Activated effector memory CD4-positive, alpha-beta T cell treated with anti-CD3 and anti-CD28 coated beads, Interleukin-2, amount 50 U/mL, for 16 hours (primary cell): Measurements from ENCODE around the gene DEFB113.

Experiments
- DNase-seq: peaks from one replicate; pipeline ENCODE4 v3.0.0-alpha.2; 2020

DEFB113 gene

DNA sequence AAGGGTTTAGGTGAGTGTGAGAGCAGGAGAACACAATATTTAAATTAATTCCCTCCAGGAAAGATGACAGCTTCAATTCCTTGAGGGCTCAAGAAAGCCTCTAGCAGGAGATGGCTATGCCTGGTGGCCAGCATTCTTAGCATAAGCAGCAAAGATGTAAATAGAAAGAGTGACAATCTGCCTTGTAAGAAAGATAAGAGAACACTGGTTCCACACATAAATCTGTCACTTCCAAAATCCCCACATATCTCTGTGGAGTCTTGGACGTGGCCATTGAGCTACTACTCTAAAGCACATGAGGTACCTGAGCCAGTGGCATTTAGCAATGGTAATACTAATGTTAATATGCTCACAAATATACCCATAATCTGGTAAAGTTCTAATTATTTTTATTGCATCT is 34.7 kb downstream of the DEFB113 start:
- DNase-seq, result no peak

DNA sequence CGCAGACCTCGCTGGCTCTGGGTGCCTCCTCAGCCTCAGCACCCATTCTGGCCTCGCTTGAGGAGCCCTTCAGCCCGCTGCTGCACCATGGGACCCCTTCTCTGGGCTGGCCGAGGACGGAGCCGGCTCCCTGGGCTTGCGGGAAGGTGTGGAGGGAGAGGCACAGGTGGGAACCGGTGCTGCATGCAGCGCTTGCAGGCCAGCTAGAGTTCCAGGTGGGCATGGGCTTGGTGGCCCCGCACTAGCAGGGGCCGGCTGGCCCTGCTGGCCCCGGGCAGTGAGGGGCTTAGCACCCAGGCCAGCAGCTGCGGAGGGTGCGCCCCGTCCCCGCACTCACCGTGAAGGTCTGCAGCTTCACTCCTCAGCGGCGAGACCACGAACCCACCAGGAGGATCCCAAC is 35.9 kb downstream of the DEFB113 start:
- no peak for DNase-seq

DNA sequence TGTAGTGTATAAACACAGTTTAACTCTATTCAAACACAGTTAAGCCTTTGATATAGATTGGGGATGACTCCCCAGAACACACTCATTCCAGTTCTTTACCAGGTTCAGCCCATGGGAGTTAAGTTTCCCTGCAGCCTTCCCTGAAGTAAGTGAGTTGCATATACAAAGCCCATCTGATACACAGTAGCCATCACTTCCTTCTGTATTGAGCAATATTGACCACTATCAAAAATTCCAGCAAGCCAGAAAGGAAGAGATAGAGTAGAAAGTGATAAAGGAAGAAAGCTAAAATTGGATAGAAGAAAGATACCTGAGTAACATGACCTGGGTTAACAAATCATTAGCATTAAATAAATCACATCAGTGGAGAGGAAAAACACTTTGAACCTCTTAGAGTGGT is 40.1 kb downstream of the DEFB113 start:
- DNase-seq, result no peak

DNA sequence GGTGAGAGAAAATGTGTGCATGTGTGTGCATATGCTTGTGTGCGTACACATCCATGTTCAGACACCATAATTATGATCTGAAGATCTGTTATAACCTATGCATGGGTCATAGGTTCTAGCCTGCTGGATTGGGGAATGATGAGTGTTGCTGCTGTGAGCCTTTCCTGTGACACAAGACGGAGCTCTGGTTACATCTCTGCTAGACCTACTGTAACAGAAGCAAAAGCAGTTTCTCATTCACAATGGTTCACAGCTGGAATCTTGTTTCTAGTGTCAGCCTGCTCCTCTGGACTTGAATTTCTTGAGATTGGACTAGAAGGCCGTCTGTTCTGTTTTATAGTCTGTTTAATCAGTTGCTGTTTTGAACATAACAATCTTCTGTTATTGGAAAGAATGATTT is 45.6 kb downstream of the DEFB113 start:
- no peak for DNase-seq

DNA sequence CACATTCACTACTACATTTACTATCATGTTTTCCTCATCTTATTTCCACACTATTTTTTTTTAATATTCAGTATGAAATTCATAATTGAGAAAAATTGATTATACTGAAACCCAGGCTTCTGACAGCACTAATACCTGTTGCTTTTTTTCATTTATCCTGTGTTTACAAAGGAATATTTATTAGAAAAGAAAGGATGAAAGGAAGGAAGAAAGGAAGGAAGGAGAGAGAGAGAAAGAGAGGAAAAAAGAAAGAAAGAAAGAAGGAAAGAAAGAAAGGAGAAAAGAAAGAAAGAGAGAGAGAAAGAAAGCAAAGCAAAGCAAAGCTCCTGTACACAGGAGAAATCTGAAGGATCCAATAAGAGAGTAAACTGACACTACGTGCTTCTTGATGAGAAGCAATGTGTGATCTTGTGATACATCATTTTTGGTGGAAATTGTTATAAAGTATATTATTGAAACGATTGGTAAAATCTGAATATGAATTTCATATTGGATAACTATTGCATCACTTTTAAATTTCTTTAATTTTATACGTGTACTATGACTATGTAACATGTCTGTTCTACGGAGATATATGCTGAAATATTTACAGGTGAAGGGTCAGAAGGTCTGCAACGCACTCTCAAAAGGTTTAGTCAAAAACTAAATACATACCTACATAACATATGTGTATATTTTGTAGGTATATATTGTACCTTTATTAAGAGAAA is 49.3 kb downstream of the DEFB113 start:
- DNase-seq, result no peak

DNA sequence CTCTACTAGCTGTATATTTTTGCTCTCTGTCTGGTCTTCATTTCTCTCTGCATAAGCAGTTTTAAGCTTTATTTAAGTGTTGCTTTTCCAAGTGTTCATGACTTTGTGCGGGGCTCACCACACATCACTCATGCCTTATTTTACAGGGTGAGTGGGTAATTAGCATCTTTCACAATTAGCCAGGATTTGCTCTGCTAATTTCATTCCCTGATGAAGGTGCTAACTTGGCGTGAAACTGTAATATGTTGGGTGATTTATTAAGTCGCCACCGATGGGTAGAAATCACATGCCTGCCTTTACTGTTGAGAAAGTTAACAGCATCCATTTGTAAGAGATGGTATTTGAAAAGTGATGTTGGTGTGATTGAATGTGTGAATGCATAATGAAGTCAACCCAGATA is 50.2 kb downstream of the DEFB113 start:
- DNase-seq, result no peak

DNA sequence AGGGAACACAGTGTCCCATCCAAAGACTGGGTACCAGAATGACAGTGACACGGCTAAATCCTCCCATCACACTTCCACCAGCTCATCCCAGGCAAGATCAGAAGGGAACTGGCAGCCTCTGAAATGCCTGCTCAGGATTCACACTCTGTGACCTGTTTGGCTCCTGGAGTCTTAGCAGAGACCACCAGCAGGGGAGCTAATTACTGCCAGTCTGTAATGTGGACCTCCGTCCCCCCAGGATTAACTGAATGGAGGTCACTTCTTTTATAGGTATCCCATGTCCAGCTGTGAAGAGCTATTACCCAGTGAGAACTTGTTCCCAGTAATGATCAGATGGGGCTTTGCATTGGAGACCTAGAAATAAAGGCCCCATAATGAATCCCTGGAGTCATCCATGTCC is 50.6 kb downstream of the DEFB113 start:
- no peak for DNase-seq
